Measurements from ENCODE around the gene VCAN.

The VCAN gene

DNA sequence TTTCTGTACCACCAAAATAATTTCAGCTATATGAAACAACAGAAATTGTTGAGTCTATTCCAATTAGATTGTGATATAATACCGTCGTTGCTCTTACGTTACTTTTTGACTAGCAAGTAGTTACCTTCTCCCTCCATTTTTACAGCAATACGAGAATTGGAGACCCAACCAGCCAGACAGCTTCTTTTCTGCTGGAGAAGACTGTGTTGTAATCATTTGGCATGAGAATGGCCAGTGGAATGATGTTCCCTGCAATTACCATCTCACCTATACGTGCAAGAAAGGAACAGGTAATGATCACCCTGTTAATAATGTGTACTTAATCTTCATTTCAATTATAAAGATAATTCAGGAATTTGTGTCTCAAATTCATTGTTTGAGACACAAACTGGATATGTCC, 100.7 kb downstream of the VCAN start:
- DNase-seq = no peak

DNA sequence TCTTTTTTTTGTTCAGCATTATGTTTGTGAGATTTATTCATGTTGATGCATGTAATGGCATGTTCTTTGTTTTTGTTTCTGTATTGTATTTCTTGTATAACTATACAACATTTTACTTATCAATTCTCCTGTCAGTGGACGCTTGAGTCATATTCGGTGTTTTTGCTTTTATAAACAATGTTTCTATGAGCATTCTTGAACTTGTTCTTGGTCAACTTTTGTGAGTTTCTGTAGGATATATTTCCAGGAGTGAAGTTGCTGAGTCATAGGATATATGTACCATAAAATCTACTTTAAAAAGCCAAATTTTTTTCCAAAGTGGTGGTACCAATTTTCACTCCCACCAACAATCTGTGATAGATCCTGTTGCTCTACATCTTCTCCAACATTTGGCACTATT, 104.8 kb downstream of the VCAN start:
- no peak for DNase-seq

DNA sequence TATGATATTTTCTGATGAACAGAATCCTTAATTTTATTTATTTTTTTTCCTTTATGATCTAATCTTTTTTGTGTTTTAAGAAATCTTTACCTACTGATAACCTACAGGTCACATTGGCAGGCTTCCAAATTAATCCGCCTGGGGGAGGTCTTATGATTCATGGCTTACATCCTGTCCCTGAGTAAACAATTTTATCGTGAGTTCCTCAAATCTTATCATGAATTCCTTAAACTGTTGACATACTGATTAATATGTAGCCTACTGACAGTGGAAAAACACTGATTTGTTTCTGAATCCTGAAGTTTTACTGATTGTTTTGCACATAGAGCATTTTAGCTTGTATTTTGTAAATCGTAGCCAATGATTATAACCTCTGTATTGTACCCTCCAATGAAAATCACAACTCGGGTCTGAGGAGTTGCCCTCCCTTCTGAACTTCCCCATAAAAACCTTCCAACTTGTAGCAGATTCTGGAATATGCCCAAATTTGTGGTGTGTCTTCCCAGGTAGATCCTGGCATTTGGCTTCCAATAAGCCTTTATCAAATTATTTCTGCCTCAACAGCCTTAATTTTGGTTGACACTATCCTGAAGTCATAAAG, 105.6 kb downstream of the VCAN start:
- no peak for DNase-seq

DNA sequence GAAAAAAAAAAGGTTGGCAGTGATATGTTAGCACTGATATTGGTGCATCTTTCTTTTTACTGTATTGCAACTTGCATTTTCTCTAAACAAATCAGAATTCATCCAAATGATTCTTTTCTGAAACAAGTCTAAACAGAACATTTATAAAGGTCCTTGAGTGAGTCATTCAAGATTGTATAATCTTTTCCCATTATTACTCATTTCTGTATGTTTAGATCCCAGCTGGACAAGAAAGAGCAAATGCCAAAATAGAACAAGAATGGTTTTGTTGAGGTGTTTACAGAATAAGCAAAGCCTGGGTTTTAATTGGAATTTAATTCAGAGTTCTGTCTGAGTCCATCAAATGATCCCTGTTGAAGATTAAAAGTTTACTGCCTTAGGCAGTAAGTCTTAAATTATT, 112.3 kb downstream of the VCAN start:
- DNase-seq = no peak

DNA sequence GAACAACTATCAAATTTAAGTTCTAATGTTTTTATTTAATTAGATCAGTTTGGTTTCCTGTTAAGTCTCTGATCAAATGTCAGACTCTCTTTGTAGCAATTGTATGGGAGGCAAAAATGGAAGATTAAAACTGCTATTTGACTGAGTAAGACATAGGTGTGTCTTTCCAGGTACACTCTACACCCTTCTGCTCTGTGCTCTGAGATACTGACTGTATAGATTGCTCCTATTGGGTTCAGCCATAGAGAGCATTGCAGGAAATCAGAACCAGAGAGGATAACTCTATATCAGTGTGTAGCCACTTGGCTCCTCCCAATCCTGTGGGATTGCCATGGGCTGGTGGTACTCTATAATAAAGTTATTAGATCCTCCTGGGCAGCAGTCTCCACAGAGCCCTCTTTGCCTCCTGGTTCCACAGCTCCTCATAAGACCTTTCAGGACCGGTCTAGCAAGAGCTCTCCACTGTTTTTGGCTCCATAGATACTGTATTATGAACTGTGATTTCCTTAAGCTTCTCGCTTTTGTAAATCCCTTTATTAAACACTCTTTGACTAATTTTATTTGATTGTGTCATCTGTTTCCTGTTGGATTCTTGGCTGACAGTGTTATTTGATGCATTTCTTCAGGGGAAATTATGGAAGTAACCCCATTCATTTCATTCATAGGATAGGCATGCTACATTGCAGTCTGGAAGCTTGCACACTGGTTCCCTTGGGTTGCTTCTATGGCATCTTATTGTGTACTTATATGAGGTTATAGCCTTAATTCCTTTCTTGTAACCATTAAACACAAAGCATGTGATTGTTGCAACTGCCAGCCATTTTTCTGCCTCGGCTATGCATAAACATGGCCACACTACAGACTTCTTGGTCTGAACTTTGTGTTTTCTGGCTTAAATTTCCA, 115.6 kb downstream of the VCAN start:
- DNase-seq = no peak

DNA sequence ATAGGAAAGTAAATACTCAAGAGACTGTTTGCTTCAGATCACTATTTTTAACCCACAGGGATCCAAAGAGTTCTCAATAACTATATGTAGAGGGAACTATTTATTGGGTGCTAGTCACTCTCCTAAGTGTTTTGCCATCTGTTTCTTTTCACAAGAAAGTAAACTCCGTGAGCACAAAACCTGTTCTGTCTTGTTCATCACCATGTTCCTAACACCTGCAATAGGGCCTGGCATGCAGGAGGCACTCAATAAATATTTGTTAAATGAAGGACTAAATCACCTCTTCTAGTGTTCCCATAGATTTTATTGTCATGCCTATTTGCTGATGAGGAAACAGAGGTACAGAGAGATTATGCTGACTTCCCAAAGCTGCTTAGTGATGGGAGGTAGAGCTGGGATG, 118.2 kb downstream of the VCAN start:
- DNase-seq = no peak

DNA sequence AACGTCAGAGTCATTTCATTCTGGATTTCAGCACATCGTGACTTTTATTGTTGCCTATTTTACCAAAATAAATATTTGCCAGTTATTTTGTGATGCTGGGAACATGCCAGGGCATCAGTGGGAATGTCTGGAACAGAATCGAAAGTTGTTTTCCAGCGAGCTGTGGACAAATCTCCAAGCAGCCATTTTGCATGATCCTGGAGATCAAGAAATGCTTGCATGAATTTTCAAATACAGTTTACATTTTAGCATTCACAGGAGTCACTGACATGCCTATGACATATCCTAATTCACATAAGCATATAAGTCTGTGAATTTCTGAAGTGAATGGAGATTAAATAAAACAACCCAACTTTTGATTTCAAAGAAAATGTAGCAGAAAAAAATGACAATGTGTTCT, 119.4 kb downstream of the VCAN start:
- no peak for DNase-seq

DNA sequence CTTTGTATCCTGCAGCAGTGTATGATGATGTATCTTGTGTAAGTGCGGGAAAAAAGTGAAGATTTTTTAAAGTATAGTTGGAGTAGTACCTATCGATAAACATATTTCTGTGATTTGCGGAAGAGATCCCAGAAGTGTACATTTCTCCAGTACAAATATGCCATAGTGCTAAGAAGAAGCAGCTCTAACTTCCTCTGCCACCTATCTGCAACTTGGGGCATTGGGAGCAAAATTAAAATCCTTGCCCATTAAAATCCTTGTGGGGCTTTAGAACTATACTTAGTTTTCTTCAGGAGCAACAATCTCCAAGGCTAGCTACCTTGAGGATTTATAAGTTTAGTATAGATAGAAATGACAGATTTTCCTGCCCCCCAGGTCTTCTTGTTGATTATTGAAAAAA, 123.7 kb downstream of the VCAN start:
- DNase-seq = peak; percentile 2

DNA sequence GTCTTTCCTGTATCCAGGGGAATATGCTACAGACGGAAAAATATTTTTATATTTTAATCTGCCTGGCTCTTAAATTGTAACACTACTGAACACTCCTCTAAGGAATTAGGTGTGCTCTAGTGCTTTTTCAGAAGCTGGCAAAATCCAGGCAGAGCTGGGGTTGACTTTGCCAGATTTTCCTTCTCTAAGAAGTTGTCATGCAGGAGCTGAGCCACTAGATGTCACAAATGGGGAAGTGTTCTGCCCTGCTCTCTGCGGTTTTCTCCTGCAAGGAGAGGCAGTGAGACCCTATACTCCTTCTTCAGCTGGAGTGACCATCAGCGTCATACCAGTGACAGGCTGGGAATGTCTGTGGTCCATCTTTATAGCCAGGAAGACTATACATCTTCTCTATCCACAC, 136.6 kb downstream of the VCAN start:
- DNase-seq = peak; percentile 70

DNA sequence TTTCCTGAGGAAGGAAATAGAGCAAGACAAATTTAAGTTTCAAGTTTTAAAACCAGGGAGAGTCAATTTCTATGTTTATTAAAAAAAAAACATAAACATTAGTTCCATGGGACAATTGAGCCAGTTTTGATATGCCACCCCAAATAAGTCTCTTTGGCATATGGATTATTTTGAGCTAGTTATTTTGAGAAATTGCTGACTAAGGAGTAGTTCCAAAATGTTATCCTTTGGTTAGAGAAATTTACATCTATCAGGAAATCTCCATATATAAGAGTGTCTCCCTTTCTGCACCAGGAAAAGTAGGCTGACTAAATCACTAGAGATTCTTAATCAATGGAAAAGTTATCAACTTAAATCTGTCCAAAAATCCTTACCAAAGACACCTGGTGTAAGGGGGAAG, 143.3 kb downstream of the VCAN start:
- DNase-seq = no peak

DNA sequence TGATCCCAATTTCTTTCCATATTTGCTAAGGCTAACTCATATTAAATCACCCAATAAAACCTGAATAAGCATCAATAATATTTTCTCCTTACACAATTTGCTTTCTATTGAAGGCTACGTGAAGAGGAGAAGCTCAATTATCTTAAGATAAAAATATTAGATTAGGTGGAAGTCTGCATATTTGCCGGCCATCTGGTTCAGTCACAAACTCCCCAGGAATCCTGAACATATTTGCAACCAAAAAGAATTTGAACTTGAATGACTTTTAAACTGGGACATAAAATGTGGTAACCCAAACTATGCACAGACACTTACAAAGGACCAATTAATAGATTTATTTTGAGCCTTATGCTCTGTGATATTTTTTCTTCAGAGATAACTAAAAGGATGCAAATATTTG, 156.8 kb downstream of the VCAN start:
- no peak for DNase-seq
